HFFc6 (cell line): ENCODE results near the gene TRIM9. TPM values are rescaled to one million over a fixed set of nuclear protein-coding genes. Genes with fewer than 3 reads are reported as not detected.

ENCODE experiments used
- DNase-seq: peaks from one replicate; pipeline ENCODE4 v3.0.0-alpha.2; 2018
- H3K27ac Mint-ChIP-seq: 2 replicates; pipeline ENCODE4 v1.8.0; 2020; ENCODE audit warnings: mild to moderate bottlenecking, mixed read lengths
- H3K27me3 Mint-ChIP-seq: 2 replicates; pipeline ENCODE4 v1.8.0; 2021; ENCODE audit warnings: mild to moderate bottlenecking, moderate library complexity, mixed read lengths; ENCODE audit not compliant: insufficient read depth
- H3K36me3 Mint-ChIP-seq: 2 replicates; pipeline ENCODE4 v1.8.0; 2021; ENCODE audit warnings: low read depth, mixed read lengths
- H3K4me1 Mint-ChIP-seq: 2 replicates; pipeline ENCODE4 v1.8.0; 2020; ENCODE audit warnings: low read depth, mixed read lengths
- H3K4me3 Mint-ChIP-seq: 2 replicates; pipeline ENCODE4 v1.8.0; 2020; ENCODE audit warnings: mild to moderate bottlenecking, moderate library complexity, mixed read lengths
- H3K9me3 Mint-ChIP-seq: 2 replicates; pipeline ENCODE4 v1.8.0; 2020; ENCODE audit warnings: mild to moderate bottlenecking, mixed read lengths
- CTCF ChIP-seq: fragments of 200-600 bp; sonication (generic); IDR thresholded peaks from 2 replicates; pipeline ENCODE4 v1.5.0; 2021; ENCODE audit warnings: antibody characterized with exemption, mild to moderate bottlenecking
- total RNA-seq, 6 experiments: library from RNA; stranded (reverse); fragmentation: NEBNext Ultra II Directional; extraction: Animal tissue kit (Norgen Biotek cat#: 25700); gene quantifications; 2 replicates in 1 of 6; 3 replicates in 5 of 6; pipeline ENCODE4 v1.2.3, GENCODE V29; 2021

TRIM9 gene
- total RNA-seq, 6 experiments from 2014 or later, result 0.05 TPM; not detected in 5

GRCh38 chr14:51014086-51014485 is 80.8 kb downstream of the TRIM9 start:
- Mint-ChIP-seq H3K4me1 (no peaks in the 10 kb centered on the region), H3K27me3 (peaks cover 11% of the 10 kb centered on the region), H3K36me3 (no peaks in the 10 kb centered on the region), H3K4me3 (no peak overlapping the region), H3K9me3 (no peaks in the 10 kb centered on the region), H3K27ac (no peak overlapping the region)
- no peak for TF ChIP-seq CTCF
- DNase-seq, result peak; percentile 20

- no peak for DNase-seq
- no peaks in the 10 kb centered on the region for H3K9me3 Mint-ChIP-seq
- no peak overlapping the region for H3K4me3 Mint-ChIP-seq
- no peaks in the 10 kb centered on the region for H3K36me3 Mint-ChIP-seq
- peaks cover 15% of the 10 kb centered on the region for H3K27me3 Mint-ChIP-seq
- peaks cover 4% of the 10 kb centered on the region for H3K4me1 Mint-ChIP-seq
- TF ChIP-seq CTCF, result no peak
- H3K27ac Mint-ChIP-seq, result no peak overlapping the region
Observed at GRCh38 chr14:51012055-51012454, 82.8 kb downstream of the TRIM9 start.

- H3K27me3 Mint-ChIP-seq, result peaks cover 13% of the 10 kb centered on the region
- H3K9me3 Mint-ChIP-seq, result no peaks in the 10 kb centered on the region
- no peak overlapping the region for H3K4me3 Mint-ChIP-seq
- TF ChIP-seq CTCF, result no peak
- H3K4me1 Mint-ChIP-seq, result peaks cover 28% of the 10 kb centered on the region
- H3K27ac Mint-ChIP-seq, result no peak overlapping the region
- no peak for DNase-seq
- H3K36me3 Mint-ChIP-seq, result no peaks in the 10 kb centered on the region
Observed at GRCh38 chr14:51008446-51008845, 86.5 kb downstream of the TRIM9 start.

GRCh38 chr14:51006781-51007211 is 88.1 kb downstream of the TRIM9 start:
- peaks cover 28% of the 10 kb centered on the region for H3K4me1 Mint-ChIP-seq
- H3K4me3 Mint-ChIP-seq, result no peak overlapping the region

GRCh38 chr14:51006324-51006723 is 88.6 kb downstream of the TRIM9 start:
- DNase-seq, result no peak
- H3K4me1 Mint-ChIP-seq, result peaks cover 28% of the 10 kb centered on the region
- no peak for TF ChIP-seq CTCF
- no peaks in the 10 kb centered on the region for H3K9me3 Mint-ChIP-seq
- peaks cover 10% of the 10 kb centered on the region for H3K27me3 Mint-ChIP-seq
- no peaks in the 10 kb centered on the region for H3K36me3 Mint-ChIP-seq
- H3K27ac Mint-ChIP-seq, result no peak overlapping the region
- H3K4me3 Mint-ChIP-seq, result no peak overlapping the region

More at GRCh38 chr14:51006781-51007211, 88.1 kb downstream of the TRIM9 start:
- Mint-ChIP-seq H3K27ac (peak overlapping the region; percentile 34; the same call in 1 of the 2 replicates), H3K9me3 (no peaks in the 10 kb centered on the region), H3K36me3 (no peaks in the 10 kb centered on the region), H3K27me3 (peaks cover 10% of the 10 kb centered on the region)
- TF ChIP-seq CTCF, result no peak
- DNase-seq, result peak; percentile 33
